ENCODE measurements around the gene RRBP1. TPM values are rescaled to one million over a fixed set of nuclear protein-coding genes. Genes with fewer than 3 reads are reported as not detected.

The RRBP1 gene
- total and polyA plus RNA-seq, 2 donors (not counting 3 experiments of a cell fraction or from before 2014, with no cell fraction given) = 50.3 to 236 TPM

GRCh38 chr20:17644451-17644850, 37.6 kb downstream of the RRBP1 start:
- intact Hi-C loops (cut with micrococcal nuclease) = no loop called here
- no peak for DNase-seq (ENCODE audit: low read depth, low spot score)
- no peak for FAIRE-seq
- Histone ChIP-seq H3K9me3 (replicated peaks; ENCODE audit: control insufficient read depth, insufficient read depth, low read length) (no peaks in the 10 kb centered on the region), H3K9ac (replicated peaks; ENCODE audit: extremely low read depth, insufficient read depth, low read length) (no peak overlapping the region), H3K27me3 (ENCODE audit: control insufficient read depth in 2 of 2, insufficient read depth in 2 of 2, low read length in 2 of 2) (no peaks in the 10 kb centered on the region), H3K9me1 (replicated peaks; ENCODE audit: control insufficient read depth, extremely low read depth, insufficient read depth, low read length) (no peaks in the 10 kb centered on the region), H3K4me1 (ENCODE audit: control insufficient read depth, extremely low read depth, insufficient read depth, low read length) (peaks cover 11% of the 10 kb centered on the region), H3K4me2 (ENCODE audit: insufficient read depth, low read length) (no peak overlapping the region), H3K36me3 (ENCODE audit: control insufficient read depth in 2 of 2, extremely low read depth in 1 of 2, insufficient read depth in 2 of 2, low read length in 2 of 2) (peaks cover 6 to 34% of the 10 kb centered on the region in 2 experiments), H3K4me3 (replicated peaks in 1 of 3; ENCODE audit: insufficient read depth in 1 of 3, low read depth in 1 of 3, low read length in 3 of 3) (no peak overlapping the region), H4K20me1 (replicated peaks; ENCODE audit: control insufficient read depth, extremely low read depth, insufficient read depth, low read length) (no peaks in the 10 kb centered on the region), H3K79me2 (ENCODE audit: control insufficient read depth, insufficient read depth, low read length) (peaks cover 53% of the 10 kb centered on the region), H3K27ac (ENCODE audit: insufficient read depth, low read depth, low read length) (no peak overlapping the region), H2AFZ (ENCODE audit: low read depth, low read length) (no peak overlapping the region)
- dilution Hi-C loops (cut with MboI; ENCODE audit: extremely low pct_ligation_motif_present, low sequenced_read_pairs) = no loop called here
- POLR2A ChIA-PET = no interaction called here
- no TSS peak for BruUV-seq (replicated peaks)
- TF ChIP-seq EZH2 (IDR thresholded peaks at IDR 0.05; ENCODE audit: borderline replicate concordance, low read depth, low read length, severe bottlenecking) (no peak), MAX (IDR thresholded peaks at IDR 0.05; ENCODE audit: insufficient read depth, insufficient read length) (peak; percentile 26)
- CTCF ChIA-PET = interaction anchor here (1.1 to 1.5 kb wide), 2 partner anchors 11 to 295 kb away, joined by 3 to 4 read pairs; no protein-coding TSS in a partner anchor

DNA sequence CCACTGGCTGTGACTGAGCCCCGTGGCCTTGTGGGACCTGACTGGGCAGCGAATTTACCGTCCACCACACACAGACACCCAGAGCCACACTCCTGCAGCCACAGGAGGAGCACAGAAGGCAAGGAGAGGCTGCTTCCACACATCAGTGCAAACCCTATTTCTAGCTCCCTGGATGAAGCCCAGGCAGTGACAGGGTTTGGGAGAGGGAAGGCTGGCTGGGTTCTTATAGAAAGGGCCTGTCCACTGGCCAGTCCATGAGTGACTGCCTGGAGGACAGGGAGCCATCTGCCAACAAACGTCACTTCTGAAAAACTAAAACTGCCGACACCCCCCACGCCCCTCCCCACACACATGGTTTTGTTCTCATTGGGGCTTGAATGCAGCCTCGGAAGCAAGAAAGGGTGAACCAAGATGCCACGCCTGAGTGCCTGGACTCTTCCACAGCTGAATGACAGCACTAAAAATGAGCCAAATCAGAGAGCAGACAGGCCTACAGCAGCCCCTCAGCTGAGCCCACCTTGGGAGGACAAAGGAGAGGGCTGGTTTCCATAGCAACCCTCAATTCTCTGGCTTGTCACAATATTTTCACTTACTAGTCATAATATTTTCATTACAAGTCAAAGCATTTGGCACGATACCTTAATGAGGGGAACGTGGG, 38.4 kb downstream of the RRBP1 start:
- no peak overlapping the region for H3K27ac ChIP-seq (ENCODE audit: insufficient read depth, low read depth, low read length)

More for the DNA sequence above, 38.4 kb downstream of the RRBP1 start:
- Histone ChIP-seq H3K4me1 (ENCODE audit: control insufficient read depth, extremely low read depth, insufficient read depth, low read length) (peaks cover 8% of the 10 kb centered on the region), H3K36me3 (ENCODE audit: control insufficient read depth in 2 of 2, extremely low read depth in 1 of 2, insufficient read depth in 2 of 2, low read length in 2 of 2) (peaks cover 11 to 40% of the 10 kb centered on the region in 2 experiments), H4K20me1 (replicated peaks; ENCODE audit: control insufficient read depth, extremely low read depth, insufficient read depth, low read length) (no peaks in the 10 kb centered on the region), H3K79me2 (ENCODE audit: control insufficient read depth, insufficient read depth, low read length) (peaks cover 47% of the 10 kb centered on the region), H3K9ac (replicated peaks; ENCODE audit: extremely low read depth, insufficient read depth, low read length) (no peak overlapping the region), H3K9me3 (replicated peaks; ENCODE audit: control insufficient read depth, insufficient read depth, low read length) (no peaks in the 10 kb centered on the region), H3K27me3 (ENCODE audit: control insufficient read depth in 2 of 2, insufficient read depth in 2 of 2, low read length in 2 of 2) (no peaks in the 10 kb centered on the region), H3K4me2 (ENCODE audit: insufficient read depth, low read length) (no peak overlapping the region), H3K4me3 (replicated peaks in 1 of 3; ENCODE audit: insufficient read depth in 1 of 3, low read depth in 1 of 3, low read length in 3 of 3) (no peak overlapping the region), H3K9me1 (replicated peaks; ENCODE audit: control insufficient read depth, extremely low read depth, insufficient read depth, low read length) (no peaks in the 10 kb centered on the region), H2AFZ (ENCODE audit: low read depth, low read length) (no peak overlapping the region)
- DNase-seq (ENCODE audit: low read depth, low spot score) = peak; percentile 19
- ChIA-PET CTCF (interaction anchor here (0.6 to 1.9 kb wide), 5 partner anchors 10 to 295 kb away, joined by 3 to 6 read pairs (median 3); no protein-coding TSS in a partner anchor), POLR2A (no interaction called here)
- BruUV-seq (replicated peaks) = no TSS peak
- dilution Hi-C loops (cut with MboI; ENCODE audit: extremely low pct_ligation_motif_present, low sequenced_read_pairs) = no loop called here
- TF ChIP-seq POLR2AphosphoS5 (IDR thresholded peaks at IDR 0.05; ENCODE audit: insufficient read depth, low read depth, low read length) (no peak), FOS (IDR thresholded peaks at IDR 0.05; ENCODE audit: borderline replicate concordance, insufficient read depth, low read length) (no peak), GATA2 (IDR thresholded peaks at IDR 0.05; ENCODE audit: insufficient read depth, insufficient read length, low read depth, low read length) (no peak), JUN (IDR thresholded peaks at IDR 0.05; ENCODE audit: borderline replicate concordance, insufficient read depth, insufficient read length, low read depth) (no peak), EZH2 (IDR thresholded peaks at IDR 0.05; ENCODE audit: borderline replicate concordance, low read depth, low read length, severe bottlenecking) (no peak), POLR2A (IDR thresholded peaks at IDR 0.05; ENCODE audit: low read depth, low read length) (no peak), MAX (IDR thresholded peaks at IDR 0.05; ENCODE audit: insufficient read depth, insufficient read length) (no peak), MYC (IDR thresholded peaks at IDR 0.05; ENCODE audit: low read depth, low read length) (no peak)
- TF ChIP-seq, protein P1, sequence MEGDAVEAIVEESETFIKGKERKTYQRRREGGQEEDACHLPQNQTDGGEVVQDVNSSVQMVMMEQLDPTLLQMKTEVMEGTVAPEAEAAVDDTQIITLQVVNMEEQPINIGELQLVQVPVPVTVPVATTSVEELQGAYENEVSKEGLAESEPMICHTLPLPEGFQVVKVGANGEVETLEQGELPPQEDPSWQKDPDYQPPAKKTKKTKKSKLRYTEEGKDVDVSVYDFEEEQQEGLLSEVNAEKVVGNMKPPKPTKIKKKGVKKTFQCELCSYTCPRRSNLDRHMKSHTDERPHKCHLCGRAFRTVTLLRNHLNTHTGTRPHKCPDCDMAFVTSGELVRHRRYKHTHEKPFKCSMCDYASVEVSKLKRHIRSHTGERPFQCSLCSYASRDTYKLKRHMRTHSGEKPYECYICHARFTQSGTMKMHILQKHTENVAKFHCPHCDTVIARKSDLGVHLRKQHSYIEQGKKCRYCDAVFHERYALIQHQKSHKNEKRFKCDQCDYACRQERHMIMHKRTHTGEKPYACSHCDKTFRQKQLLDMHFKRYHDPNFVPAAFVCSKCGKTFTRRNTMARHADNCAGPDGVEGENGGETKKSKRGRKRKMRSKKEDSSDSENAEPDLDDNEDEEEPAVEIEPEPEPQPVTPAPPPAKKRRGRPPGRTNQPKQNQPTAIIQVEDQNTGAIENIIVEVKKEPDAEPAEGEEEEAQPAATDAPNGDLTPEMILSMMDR (IDR thresholded peaks at IDR 0.05; ENCODE audit: extremely low read depth in 1 of 2, insufficient read depth in 1 of 2, low read depth in 1 of 2, low read length in 2 of 2) = no peak
- no peak for FAIRE-seq
- intact Hi-C loops (cut with micrococcal nuclease) = no loop called here
